NB4 (cell line): ENCODE measurements around the gene PAFAH2.

ENCODE experiments used
- DNase-seq: peaks from one replicate; pipeline ENCODE4 v3.0.0; 2010; ENCODE audit warnings: low read depth
- H3K4me3 ChIP-seq: one replicate; pipeline ENCODE4 v1.5.1; 2011; ENCODE audit warnings: mild to moderate bottlenecking, low read depth, low read length, moderate library complexity
- MYC ChIP-seq: IDR thresholded peaks from 2 replicates; pipeline ENCODE4 v1.6.1; 2011; ENCODE audit warnings: low read depth, low read length
- POLR2A ChIP-seq: IDR thresholded peaks from 2 replicates; pipeline ENCODE4 v1.6.1; 2011; ENCODE audit warnings: mild to moderate bottlenecking; ENCODE audit not compliant: insufficient read length; ENCODE audit errors: extremely low read depth
- TF ChIP-seq, protein P1 (sequence below): IDR thresholded peaks from 2 replicates; pipeline ENCODE4 v1.6.1; 2011; ENCODE audit warnings: low read depth, low read length
- TF ChIP-seq, protein P2 (sequence below): IDR thresholded peaks from one replicate; pipeline ENCODE4 v1.5.1; 2012; ENCODE audit warnings: low read depth, low read length

Gene PAFAH2

GRCh38 chr1:26019641-26020315 is 21.9 kb upstream of the PAFAH2 start:
- TF ChIP-seq POLR2A (no peak), MYC (no peak)
- TF ChIP-seq, protein P1, sequence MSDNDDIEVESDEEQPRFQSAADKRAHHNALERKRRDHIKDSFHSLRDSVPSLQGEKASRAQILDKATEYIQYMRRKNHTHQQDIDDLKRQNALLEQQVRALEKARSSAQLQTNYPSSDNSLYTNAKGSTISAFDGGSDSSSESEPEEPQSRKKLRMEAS: no peak
- TF ChIP-seq, protein P2, sequence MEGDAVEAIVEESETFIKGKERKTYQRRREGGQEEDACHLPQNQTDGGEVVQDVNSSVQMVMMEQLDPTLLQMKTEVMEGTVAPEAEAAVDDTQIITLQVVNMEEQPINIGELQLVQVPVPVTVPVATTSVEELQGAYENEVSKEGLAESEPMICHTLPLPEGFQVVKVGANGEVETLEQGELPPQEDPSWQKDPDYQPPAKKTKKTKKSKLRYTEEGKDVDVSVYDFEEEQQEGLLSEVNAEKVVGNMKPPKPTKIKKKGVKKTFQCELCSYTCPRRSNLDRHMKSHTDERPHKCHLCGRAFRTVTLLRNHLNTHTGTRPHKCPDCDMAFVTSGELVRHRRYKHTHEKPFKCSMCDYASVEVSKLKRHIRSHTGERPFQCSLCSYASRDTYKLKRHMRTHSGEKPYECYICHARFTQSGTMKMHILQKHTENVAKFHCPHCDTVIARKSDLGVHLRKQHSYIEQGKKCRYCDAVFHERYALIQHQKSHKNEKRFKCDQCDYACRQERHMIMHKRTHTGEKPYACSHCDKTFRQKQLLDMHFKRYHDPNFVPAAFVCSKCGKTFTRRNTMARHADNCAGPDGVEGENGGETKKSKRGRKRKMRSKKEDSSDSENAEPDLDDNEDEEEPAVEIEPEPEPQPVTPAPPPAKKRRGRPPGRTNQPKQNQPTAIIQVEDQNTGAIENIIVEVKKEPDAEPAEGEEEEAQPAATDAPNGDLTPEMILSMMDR: no peak
- peak; percentile 65 for DNase-seq
- no peak overlapping the region for H3K4me3 ChIP-seq

DNA sequence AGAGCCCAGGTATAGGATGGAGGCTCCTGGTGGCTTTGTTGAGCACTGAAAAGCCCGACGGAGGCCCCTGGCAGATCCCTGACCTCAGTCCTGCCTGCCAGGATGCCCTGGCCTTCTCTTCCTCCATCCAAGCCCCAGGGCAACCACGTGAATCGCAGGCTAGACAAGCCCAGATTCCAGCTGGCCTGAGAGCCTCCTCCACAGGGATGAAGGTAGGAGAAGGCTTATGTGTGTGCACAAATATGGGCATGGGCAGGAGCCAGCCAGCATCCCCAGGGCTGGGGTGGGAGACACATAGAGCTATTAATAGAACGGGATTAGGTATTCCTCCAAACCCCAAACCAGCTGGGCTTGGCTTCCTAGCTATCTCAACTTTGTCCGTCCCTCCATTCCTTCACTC is 19.7 kb upstream of the PAFAH2 start:
- TF ChIP-seq, protein P1: no peak
- TF ChIP-seq MYC (no peak), POLR2A (no peak)
- TF ChIP-seq, protein P2: no peak
- no peak overlapping the region for H3K4me3 ChIP-seq
- DNase-seq: no peak

GRCh38 chr1:26016953-26017545 is 19.2 kb upstream of the PAFAH2 start:
- peak; percentile 37 for DNase-seq
- TF ChIP-seq, protein P2: no peak
- no peak overlapping the region for H3K4me3 ChIP-seq

DNA sequence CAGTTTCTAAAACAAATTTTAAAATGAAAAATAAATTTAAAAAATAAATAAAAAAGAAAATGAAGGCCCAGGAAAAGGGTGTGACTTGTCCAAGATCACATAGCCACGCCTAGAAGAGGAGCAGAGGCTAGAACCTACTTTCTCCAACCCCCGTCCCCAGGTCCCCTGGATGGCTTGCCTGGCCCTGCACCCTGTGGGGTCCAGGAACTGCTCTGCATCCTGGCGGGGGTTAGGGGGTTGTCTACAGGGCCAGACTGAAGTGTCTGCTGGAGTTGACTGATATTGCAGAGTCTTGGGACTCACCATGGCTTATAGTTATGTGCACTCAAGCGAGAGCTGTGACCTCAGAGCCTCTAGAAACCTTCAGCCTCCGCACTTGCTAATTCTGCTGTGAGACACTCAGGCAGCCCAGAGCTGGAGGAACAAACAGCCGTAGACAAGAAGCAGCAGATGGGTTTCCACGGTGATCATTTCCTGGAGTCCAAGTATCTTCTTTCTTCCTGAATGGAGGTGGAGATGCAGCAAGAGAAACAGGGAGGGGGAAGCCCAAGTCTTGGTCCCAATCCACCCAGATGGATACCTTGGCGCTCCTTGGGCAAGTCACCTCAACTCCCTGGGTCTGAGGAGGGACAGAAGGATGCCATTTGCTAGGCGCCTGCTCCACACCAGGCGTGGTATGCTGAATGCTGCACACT is 18.5 kb upstream of the PAFAH2 start:
- TF ChIP-seq, protein P2: no peak
- TF ChIP-seq, protein P1: no peak
- no peak for TF ChIP-seq MYC
- TF ChIP-seq POLR2A: no peak

GRCh38 chr1:26015358-26015757 is 17.5 kb upstream of the PAFAH2 start:
- H3K4me3 ChIP-seq: no peak overlapping the region
- DNase-seq: peak; percentile 93
- TF ChIP-seq, protein P2: no peak
- TF ChIP-seq MYC (no peak), POLR2A (no peak)
- TF ChIP-seq, protein P1: no peak

More for the DNA sequence above, 18.5 kb upstream of the PAFAH2 start:
- DNase-seq: peak; percentile 37
- H3K4me3 ChIP-seq: no peak overlapping the region
